Measurements from ENCODE around the gene MAML3.

MAML3 gene

DNA sequence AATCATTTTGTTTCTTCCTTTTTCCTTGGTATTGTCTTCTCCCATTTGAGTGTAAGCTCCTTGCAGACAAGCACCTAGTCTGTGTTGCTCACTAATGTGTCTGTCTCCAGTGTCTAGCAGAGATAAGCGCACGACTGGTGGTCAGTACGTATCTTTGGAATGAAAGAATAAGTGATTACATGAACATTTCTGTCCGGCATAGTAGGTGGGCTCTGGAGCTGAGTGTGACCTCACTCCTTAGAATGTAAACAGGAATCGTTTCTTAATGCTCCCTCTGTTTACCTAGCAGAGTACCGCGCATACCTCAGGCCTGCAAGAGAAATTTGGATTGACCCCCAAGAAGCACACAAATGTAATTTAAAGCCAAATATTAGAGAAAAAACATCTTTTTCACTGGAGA, 235.4 kb downstream of the MAML3 start:
- DNase-seq = no peak

DNA sequence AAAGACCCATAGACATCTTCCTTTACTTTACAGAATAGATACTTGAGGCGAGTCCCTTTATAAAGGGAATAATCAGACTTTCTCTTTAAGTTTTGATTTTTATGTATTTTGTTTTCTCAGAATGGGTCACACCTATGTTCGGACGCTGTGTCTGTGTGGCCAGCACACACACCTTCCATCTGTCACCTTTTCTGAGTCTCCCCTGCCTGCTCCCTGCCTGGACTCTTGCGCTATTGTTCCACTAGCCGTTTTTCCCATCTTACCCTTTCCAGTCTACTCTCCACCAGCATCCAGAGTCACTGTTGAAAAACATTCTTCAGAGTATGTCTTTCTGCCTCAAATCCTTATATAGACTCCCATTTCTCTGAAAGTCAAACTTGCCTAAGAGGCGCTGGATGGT, 236.1 kb downstream of the MAML3 start:
- DNase-seq = no peak

DNA sequence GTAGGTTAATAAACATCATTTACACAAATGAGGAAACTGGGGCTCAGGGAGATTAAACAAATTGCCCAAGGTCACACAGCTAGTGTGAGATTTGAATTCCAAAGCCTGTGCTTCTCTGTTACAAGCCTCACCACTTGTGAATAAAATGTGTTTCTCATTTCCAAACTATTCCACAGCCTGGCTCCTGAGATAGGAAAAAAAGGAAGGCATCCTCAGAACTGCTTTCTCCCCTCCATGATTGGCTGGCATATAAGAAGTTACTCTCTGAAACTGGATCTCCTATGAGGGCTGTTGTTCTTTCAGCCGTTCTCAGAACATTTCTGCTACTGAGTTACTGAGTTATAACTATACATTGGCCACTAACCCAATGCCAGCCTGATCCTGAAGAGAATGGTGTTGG, 237.9 kb downstream of the MAML3 start:
- no peak for DNase-seq

DNA sequence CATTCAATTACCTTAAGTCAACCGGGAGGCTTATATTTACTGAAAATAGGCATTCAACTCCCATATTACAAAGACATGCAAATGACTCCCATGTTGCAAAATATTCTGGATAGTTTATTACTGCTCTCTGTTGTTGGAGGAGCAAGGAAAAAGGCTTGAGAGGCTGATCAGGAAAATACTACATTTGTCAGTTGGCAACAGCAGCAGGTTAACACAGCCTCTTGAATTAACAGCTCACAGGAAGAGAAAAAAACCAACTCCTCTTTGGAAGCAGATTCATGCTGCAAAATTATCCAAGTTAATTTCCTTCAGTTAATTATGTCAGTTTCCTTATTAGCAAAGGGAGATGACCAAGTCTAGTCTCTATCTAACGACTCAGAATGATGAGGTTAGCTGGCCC, 238.9 kb downstream of the MAML3 start:
- DNase-seq = no peak

DNA sequence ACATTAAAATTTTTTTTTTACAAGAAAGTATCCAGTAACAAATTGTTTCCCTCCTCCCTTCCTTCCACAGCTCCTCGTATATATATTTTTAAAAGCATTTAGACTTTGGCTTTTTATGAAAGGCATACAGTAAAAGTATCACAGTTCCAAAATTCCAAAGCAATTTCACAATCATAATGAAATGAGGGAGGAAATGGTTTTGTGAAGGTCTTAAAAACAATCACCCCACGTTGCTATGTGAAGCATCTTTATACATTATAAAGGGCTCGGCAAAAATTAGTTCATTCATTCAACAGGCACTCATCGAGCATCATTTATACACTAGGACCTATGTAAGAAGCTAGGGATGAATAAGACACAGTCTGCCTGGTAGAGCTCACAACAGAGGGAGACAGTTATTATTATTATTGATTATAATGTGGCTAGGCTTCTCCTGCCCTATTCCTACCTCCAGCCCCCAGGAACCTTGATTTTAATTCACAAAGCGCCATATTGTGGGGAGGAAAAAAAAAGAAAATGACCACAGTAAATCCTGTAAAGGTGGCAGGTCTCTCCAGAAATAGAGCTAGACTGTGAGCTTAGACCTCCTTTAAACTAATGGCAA, 239.9 kb downstream of the MAML3 start:
- no peak for DNase-seq

DNA sequence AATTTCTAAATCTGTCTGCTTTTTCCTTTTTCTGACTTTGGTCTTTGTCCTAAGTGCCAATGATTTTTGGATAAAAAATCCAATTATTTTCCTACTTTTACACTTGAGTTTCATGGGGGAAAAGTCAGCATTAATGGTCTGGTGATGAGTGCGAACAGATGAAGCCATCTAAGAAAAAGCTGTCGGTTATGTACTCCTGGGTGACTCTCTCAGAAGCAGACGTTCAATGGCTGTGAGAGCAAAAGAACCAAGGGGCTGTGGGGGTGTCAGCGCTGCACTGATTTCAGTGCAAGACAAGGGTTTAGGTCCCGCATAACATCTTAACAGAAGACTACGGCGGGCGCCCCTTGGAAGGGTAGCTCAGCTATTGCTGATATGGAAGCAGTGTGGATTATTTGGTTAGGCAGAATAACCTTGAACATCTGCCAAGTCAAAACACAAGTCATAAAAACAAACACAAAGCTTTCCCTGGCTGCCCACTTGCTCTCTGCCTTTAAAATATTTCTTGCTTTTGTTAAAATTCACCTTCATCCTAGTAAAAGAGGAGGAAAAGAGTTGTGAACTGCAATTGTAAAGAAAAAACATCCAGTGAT, 240.5 kb downstream of the MAML3 start:
- no peak for DNase-seq

DNA sequence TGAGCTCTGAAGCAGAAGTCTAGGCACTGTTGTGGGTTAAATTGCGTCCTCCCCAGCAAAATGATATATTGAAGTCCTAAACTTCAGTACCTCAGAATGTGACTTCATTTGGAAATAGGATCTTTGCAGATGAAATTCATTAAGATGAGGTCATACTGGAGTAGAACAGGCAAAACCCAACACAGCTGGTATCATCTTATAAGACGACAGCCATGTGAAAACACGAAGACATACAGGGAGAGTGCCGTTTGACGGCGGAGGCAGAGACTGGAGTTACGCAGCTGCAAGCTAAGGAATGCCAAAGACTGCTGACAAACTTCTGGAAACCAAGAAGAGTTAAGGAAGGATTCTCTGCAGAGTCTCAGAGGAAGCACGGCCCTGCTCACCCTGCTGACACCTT, 241.5 kb downstream of the MAML3 start:
- no peak for DNase-seq

DNA sequence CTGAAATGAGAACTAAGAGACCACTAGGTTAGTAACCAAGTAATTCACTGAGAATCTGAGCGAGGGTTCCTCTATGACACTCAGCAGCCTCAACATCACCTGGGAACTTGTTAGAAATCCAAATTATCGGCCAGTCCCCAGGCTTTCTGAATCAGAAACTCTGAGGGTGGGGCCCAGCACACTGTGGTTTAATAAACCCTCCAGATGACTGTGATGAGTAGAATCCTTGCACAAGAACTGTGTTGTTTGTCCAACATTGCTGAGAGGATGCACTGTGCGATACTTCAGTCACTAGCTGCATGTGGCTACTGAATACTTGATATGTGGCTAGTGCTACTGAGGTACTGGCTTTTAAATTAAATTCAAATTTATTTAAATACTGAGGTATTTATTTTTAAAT, 243.9 kb downstream of the MAML3 start:
- no peak for DNase-seq

DNA sequence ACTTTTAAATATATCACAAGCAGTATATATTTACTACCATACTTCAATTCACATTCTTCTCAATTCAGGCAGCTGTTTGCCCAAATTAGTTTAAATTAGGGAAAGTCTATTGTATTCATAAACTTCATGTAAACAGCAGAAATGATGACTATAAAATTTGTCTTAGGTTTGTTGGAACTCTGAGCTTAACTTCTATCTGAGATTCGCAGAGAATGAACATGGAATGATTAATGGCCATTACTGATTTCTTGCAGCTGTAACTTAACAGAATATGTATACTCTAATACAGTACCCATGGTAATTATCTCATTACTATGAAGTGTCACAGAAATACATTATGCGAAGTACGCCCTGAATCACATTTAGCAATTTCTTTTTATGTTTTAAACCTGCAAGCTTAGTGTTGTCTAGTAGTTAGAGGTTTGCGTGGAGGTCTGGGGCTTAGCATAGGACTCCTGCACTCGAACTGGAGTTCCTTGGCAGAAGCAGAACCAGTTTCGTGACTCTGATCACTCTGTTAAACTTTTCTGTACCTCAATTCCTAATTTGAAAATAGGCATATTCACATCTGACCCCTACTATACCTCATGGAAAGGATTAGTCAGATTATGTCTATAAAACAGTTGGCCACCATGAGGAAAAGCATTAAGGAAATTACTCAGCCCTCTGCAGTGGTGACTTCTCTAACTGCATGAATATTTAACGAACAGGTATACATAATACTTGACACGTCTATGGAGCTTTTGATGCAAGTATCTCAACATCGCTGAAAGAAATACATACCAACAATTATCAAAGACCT, 245.1 kb downstream of the MAML3 start:
- no peak for DNase-seq

DNA sequence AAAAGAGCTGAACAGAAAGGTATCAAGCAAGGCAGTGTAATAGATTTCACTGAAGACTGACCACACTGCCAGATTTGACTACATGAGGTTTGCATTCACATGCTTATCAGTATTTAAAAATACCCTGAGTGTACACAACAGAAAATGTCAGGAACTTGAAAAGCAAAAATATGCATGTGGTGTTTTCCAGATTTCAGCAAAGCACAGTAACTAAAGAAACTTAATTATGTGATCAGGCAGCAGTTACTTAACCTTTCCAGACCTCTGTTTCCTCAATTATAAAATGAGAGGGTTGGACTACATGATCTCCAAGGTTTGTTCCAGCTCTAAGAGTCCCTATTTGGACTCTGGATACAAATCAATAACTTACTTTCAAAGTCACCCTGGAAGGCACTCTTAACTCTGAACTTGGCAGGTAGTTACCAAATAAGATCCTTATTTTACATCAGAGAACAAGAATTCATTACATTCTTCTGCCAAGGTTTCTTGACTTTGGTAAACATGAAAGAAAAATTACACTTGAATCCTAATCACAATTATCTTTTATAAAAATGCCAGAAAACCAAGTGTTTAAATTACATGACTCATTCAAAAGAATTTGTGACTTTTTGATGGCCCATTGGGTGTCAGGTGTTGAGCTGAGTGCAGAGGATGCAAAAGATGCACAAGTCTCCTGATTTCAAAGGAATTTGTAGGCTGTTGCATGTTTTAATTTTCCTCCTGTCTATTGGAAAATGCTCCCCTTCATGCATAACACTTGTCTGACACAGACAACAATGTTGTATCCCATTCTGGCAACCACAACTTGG, 246.8 kb downstream of the MAML3 start:
- no peak for DNase-seq

DNA sequence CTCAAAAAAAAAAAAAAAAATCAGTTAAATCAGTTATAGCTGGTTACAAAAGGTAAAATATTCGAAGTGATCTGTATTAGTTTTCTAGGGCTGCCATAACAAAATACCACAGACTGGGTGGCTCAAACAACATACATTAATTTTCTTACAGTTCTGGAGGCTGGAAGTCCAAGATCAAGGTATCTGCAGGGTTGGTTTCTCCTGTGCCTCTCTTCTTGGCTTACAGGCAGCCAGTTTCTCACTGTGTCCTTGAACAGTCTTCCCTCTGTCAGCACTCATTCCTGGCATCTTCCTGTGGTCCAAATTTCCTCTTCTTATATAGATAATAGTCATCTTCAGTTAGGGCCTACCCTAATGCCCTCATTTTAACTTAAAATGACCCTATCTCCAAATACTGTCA, 248.5 kb downstream of the MAML3 start:
- DNase-seq = no peak

DNA sequence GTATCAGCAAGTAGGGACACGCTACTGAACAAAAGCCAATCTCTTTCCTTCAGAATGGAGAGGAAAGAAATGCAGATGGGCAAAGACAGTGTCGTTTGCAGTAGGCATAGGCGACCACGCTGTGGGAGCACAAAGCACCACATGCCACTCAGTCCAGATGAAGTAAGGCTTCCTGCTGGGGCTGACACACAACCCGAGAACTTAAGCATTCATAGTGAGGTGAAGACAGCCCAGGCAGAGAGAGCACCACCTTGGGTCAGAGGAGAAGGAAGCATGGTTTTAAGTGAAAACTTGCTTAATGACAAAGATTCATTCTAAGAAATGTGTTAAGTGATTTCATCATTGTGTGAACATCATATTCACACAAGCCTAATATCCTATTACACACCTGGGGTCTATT, 249.6 kb downstream of the MAML3 start:
- no peak for DNase-seq

DNA sequence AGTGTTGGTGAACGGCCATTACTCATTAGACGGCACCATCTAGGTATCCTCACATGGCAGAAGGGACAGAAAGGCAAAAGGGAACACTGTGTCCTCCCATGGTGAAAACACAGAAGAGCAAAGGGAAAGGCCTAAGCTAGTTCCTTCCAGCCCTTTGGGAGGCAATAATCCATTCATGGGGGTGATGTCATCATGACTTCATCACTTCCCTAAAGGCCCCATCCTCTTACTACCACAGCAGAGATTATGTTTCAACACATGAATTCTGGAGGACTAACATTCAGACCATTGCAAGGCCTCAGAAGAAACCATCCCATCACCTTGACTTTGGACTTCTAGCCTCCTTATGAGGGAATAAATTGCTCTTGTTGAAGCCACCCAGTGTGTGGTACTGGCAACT, 250.1 kb downstream of the MAML3 start:
- no peak for DNase-seq

DNA sequence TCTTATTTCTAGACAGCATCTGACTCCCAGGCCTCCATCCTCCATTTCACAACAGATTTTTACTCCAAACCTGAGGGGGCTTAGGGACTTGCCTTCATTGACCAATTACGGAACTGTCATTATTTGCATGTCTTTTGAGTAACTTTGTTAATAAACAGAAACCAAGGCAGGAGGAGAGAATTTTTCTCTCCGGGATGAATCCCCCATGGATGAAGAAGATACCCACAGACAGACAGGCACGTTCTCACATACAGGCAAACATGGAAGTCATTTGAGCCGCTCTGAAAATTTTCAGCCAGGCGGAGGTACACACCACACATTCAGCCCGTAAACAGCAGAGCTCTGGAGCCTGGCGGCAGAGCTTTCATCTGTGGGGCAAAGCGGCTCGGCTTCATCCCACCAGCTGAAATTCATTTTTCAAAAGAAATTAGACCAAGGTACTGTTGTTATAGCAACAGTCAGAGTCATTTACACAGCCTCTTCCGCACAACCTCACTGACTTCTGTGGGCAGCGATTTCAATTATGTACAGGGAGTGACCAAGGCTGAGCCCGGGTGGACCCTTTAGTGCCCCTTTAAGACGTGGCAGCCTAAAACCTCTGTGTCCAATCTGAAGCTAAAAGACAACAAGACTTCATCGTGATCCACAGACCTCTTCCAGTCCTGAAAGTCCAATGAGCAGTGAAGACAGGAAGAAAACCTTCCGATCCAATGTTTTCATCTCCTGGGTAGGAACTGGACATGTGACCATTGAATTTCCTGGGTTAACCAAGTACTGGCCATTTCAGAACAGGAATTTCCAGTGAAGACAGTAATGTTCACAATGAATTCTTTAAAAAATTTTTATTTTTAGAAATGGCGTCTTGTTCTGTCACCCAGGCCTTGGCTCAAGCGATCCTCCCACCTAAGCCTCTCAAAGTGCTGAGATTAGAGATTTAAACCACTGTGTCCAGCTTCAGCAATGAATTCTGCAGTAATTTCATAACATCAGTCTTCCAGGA, 251.4 kb downstream of the MAML3 start:
- DNase-seq = no peak

DNA sequence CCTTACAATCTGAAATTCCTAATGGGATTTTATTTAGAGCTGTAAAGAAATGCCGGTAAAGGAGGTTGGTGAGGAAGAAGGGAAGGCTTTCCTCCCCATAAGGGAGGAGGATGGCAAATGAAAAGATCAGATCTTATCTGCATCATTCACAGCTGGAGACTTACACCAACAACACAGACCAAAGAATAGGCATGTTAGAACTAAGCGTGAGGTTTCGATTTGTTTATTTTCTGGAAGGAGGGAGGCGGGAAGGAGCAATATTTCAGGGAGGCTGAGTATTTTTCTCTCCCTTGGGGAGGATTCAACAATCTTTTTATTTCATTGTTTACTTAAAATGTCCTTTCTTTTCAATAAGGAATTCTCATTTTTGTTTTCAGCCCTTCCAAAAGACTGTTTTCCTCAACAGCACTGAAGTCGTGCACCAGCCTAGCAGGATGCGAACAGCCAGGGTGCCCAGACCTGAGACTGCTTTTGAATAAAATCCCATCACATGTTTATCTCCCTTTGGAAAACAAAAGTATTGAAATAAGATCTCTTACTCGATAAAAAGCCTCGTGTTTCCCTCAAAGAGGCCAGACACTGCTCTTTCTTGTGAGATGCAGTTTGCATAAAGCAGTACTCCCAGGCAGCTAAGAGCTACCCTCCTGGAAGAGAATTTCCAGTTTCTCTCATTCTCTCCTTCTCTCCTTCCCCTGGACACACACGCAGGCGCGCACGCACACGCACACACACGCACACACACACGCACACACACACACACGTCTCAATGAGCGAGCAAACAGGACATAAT, 252.3 kb downstream of the MAML3 start:
- DNase-seq = no peak

DNA sequence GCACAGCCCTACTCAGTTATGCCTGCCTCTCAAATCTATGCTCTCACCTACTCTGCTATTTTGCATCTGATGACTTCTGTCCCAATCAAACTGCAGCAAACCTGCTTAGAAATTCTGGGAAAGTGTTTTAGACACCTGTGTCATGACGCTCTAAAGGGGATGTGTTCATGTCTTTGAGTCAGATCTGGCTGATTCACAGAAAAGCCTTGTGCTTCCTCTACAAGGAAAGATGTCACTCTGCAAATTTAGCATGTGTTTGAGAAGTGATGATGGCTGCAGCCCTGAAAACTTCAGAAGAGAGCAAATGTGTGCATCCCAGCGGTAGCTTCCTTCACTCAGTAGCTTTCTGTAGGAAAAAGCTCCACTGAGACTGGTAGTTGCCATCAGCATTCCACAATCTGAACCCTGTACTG, 253.0 kb downstream of the MAML3 start:
- DNase-seq = no peak

DNA sequence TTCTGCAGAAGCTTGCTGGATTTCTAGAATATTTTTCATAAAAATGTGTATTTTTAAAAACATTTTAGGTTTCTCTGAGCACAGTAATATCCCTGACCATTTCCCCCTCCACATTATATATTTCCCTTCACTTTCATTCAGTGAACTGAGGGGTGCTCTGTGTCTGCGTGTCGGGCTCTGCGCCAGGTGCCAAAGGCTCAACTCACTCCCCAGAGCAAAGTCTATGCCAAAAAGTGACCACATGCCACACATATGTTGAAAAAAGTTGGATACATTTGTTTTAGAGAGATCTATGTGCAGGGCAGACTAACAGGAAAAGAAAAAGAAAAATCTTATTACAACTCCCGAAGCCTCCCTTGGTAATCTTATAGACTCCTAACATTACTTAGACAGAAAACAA, 254.6 kb downstream of the MAML3 start:
- no peak for DNase-seq

DNA sequence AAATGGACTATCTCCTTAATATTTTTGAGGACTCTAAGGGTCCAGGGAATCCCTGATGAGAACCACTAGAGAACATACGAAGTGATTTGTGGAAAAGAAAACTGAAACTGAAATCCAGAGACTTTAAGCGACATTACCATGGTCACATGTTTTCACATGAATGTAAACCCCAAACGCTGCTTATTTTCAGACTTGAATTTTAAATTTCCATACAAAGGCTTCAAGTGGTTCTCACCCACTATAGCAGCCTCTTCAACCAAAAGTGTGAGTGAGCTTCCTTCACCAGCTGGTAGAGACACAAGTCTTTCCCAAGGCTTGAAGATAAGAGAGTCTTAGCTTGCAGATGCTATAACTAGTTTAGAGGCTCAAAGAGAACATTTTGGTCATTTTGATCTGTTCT, 255.7 kb downstream of the MAML3 start:
- peak in 1 of 6 experiments; percentile 2 for DNase-seq

DNA sequence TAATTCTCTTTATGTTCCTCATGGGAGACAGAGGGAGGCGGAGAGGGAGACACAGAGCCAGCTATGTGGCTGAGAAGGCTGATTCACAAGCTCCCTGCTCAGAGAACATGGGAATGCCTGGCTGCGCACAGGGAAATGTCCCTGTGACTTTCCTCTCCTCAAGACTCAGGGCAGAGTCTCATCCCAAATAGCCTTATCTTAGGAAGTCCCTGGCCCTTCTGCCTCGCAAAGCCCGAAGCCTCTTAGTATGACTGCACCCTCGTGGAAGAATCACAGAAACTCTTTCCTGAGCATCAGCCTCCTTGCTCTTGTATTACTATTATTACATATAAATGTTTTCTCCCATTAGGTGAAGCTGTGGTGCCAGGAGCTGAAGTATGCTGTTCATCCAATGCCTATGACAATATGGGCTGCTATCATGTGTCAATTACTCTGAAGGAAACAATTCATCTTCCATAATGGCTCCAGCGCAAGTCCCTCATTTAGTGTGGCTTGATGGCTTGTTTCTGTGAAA, 257.8 kb downstream of the MAML3 start:
- no peak for DNase-seq

DNA sequence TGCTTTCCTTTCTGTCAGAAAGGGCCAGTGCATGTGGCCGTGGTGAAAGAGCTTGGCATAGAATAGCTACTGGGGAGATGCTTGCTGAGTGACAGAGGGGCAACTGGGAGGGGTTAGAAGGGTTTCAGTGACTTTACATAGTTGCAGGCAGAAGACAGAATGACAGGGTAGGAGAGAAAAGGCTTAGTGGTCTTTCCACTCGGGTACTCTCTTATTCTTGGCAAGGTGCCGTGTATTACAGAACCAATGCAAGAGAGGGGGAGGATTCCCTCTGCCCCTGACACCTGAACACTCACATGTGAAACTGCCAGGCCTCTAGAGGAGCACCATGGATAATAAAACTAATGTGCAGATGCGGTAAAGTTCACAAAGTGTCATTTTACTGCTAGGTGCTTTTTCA, 260.2 kb downstream of the MAML3 start:
- DNase-seq = no peak

Data from stimulated activated naive CD4-positive, alpha-beta T cell (primary cell).